ENCODE results near the gene MTAP. TPM values are rescaled to one million over a fixed set of nuclear protein-coding genes. Genes with fewer than 3 reads are reported as not detected.

The MTAP gene
- total RNA-seq, 1 experiment from 2014 or later, result 102 TPM

DNA sequence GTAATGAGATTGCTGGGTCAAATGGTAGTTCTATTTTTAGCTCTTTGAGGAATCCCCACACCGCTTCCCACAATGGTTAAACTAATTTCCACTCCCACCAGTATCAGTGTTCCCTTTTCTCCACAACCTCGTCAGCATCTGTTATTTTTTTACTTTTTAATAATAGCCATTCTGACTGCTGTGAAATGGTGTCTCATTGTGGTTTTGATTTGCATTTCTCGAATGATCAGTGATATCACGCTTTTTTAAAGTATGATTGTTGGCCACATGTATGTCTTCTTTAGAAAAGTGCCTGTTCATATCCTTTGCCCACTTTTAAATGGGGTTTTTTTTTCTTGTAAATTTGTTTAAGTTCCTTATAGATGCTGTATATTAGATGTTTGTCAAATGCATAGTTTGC is 73.5 kb downstream of the MTAP start:
- Histone ChIP-seq H3K4me2 (ENCODE audit: insufficient read depth, insufficient read length, low read length) (no peak overlapping the region), H3K27ac (ENCODE audit: insufficient read length, low read depth, low read length) (no peak overlapping the region), H3K79me1 (ENCODE audit: insufficient read depth, low read depth, low read length, poor library complexity, severe bottlenecking) (no peaks in the 10 kb centered on the region), H3K4me1 (ENCODE audit: insufficient read depth, low read length) (no peaks in the 10 kb centered on the region), H2AFZ (ENCODE audit: low read length) (no peak overlapping the region), H3K27me3 (ENCODE audit: insufficient read depth, low read length) (no peaks in the 10 kb centered on the region), H3K18ac (ENCODE audit: insufficient read length, low read depth, low read length) (no peak overlapping the region), H2BK15ac (ENCODE audit: low read depth, low read length) (no peak overlapping the region), H2AK5ac (ENCODE audit: insufficient read length, low read length) (no peak overlapping the region), H2BK12ac (ENCODE audit: insufficient read length, low read depth, low read length) (no peak overlapping the region), H3K9ac (ENCODE audit: extremely low read depth, insufficient read length, low read length) (no peak overlapping the region), H4K91ac (ENCODE audit: insufficient read length, low read depth, low read length) (no peak overlapping the region), H3K56ac (ENCODE audit: insufficient read length, low read depth, low read length) (no peak overlapping the region), H3K23ac (ENCODE audit: insufficient read length, low read depth, low read length) (no peak overlapping the region), H2BK20ac (ENCODE audit: low read depth, low read length, poor library complexity, severe bottlenecking) (no peak overlapping the region), H4K5ac (ENCODE audit: insufficient read length, low read depth, low read length) (no peak overlapping the region), H3K14ac (ENCODE audit: insufficient read depth, low read length) (no peak overlapping the region), H3K4ac (ENCODE audit: low read depth, low read length) (no peak overlapping the region), H2BK120ac (ENCODE audit: low read depth, low read length, poor library complexity, severe bottlenecking) (no peak overlapping the region), H4K20me1 (ENCODE audit: control insufficient read depth, insufficient read depth, insufficient read length) (no peaks in the 10 kb centered on the region), H3K9me3 (ENCODE audit: control insufficient read depth, low read depth, low read length) (no peaks in the 10 kb centered on the region), H3K79me2 (ENCODE audit: insufficient read depth, low read length) (no peaks in the 10 kb centered on the region; the same call in 1 of the 2 replicates), H4K8ac (replicated peaks; ENCODE audit: insufficient read length, low read depth, low read length) (no peak overlapping the region), H3K23me2 (ENCODE audit: insufficient read length, low read depth, low read length, poor library complexity, severe bottlenecking) (no peaks in the 10 kb centered on the region), H2BK5ac (ENCODE audit: insufficient read length, low read length) (no peak overlapping the region), H3T11ph (ENCODE audit: low read length) (no peak overlapping the region)
- DNase-seq, result no peak
- no peak for TF ChIP-seq CTCF (conservative IDR thresholded peaks at IDR 0.05)
- H3K36me3 Mint-ChIP-seq (ENCODE audit: insufficient read depth in 1 of 3, low read depth in 3 of 3), result peaks cover 34 to 41% (median 38%) of the 10 kb centered on the region in 3 experiments
- H3K4me1 Mint-ChIP-seq, result peaks cover 6 to 10% of the 10 kb centered on the region in 2 experiments
- H3K4me3 Mint-ChIP-seq, result no peak overlapping the region
- H3K27me3 Mint-ChIP-seq (ENCODE audit: low read depth), result no peaks in the 10 kb centered on the region
- no peak overlapping the region for H3K27ac Mint-ChIP-seq
- WGBS (ENCODE audit: extremely low coverage, insufficient read length, low lambda C conversion rate), result no CpG with 5 or more reads among the region's 4 CpGs
- peaks cover 3 to 17% of the 10 kb centered on the region in 2 experiments; a peak in 4 of 5 replicates for H3K9me3 Mint-ChIP-seq

Measured in H9 (cell line).